ENCODE data around the gene IFIT3. TPM values are rescaled to one million over a fixed set of nuclear protein-coding genes. Genes with fewer than 3 reads are reported as not detected.
"Not testable (repeated sequence)": the region's sequence is repeated elsewhere in the genome, so short reads cannot be mapped to it uniquely, and the experiment has no call there.

Gene IFIT3
- total RNA-seq, 2 experiments from 2014 or later = 11.5 to 12.8 TPM

DNA sequence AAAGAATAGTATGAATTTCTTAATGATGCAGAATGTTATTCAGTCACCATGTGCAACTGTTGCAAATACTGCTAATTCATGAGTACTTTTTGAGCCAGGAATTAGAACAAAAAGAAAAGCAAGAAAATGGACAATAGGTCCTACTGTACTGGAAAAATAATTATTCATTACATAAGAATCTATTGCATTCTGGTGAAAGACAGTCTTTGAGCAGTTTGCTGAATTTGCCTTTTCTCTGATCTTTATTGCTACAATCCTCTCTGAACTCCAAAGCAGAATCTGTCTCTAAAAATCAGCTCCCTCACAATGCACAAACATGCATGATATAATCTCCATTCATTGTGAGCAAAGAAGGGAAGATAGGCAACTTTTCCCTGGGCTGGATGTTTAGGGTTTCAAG lies 13.1 kb upstream of the IFIT3 start:
- H3K27ac ChIP-seq (ENCODE audit: low read depth in 1 of 2, low read length in 2 of 2) = no peak overlapping the region
- DNase-seq = no peak
- no peak overlapping the region for H3K4me3 ChIP-seq (ENCODE audit: low read length)
- Mint-ChIP-seq H3K4me1 (ENCODE audit: low read depth) (peaks cover 6% of the 10 kb centered on the region), H3K36me3 (ENCODE audit: low read depth) (peaks cover 6% of the 10 kb centered on the region), H3K27me3 (no peaks in the 10 kb centered on the region), H3K4me3 (no peak overlapping the region), H3K27ac (no peak overlapping the region), H3K9me3 (no peaks in the 10 kb centered on the region)
- no peaks in the 10 kb centered on the region for H3K27me3 ChIP-seq (ENCODE audit: control insufficient read depth in 1 of 2, insufficient read depth in 2 of 2, low read length in 2 of 2)
- H3K9me3 ChIP-seq (ENCODE audit: control insufficient read depth in 1 of 2, insufficient read depth in 1 of 2, low read length in 2 of 2) = no peaks in the 10 kb centered on the region
- peaks cover 5% of the 10 kb centered on the region for H3K4me1 ChIP-seq (ENCODE audit: insufficient read depth, low read length)
- intact Hi-C loops (cut with DNase I, micrococcal nuclease) = no loop called here
- TF ChIP-seq, protein P1, sequence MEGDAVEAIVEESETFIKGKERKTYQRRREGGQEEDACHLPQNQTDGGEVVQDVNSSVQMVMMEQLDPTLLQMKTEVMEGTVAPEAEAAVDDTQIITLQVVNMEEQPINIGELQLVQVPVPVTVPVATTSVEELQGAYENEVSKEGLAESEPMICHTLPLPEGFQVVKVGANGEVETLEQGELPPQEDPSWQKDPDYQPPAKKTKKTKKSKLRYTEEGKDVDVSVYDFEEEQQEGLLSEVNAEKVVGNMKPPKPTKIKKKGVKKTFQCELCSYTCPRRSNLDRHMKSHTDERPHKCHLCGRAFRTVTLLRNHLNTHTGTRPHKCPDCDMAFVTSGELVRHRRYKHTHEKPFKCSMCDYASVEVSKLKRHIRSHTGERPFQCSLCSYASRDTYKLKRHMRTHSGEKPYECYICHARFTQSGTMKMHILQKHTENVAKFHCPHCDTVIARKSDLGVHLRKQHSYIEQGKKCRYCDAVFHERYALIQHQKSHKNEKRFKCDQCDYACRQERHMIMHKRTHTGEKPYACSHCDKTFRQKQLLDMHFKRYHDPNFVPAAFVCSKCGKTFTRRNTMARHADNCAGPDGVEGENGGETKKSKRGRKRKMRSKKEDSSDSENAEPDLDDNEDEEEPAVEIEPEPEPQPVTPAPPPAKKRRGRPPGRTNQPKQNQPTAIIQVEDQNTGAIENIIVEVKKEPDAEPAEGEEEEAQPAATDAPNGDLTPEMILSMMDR (IDR thresholded peaks at IDR 0.05) = no peak
- ATAC-seq (ENCODE audit: poor library complexity) = no peak
- POLR2A ChIA-PET = no interaction called here
- CTCF ChIA-PET = no interaction called here
- no peaks in the 10 kb centered on the region for H3K36me3 ChIP-seq (ENCODE audit: insufficient read depth, low read length)

DNA sequence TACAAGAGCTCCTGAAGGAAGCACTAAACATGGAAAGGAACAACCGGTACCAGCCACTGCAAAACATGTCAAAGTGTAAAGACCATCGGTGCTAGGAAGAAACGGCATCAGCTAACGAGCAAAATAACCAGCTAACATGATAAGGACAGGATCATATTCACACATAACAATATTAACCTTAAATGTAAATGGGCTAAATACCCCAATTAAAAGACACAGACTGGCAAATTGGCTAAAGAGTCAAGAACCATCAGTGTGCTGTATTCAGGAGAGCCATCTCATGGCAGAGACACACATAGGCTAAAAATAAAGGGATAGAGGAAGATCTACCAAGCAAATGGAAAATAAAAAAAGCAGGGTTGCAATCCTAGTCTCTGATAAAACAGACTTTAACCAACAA lies 9.8 kb upstream of the IFIT3 start:
- H3K4me1 Mint-ChIP-seq (ENCODE audit: low read depth); H3K9me3 Mint-ChIP-seq; DNase-seq; H3K4me1 ChIP-seq (ENCODE audit: insufficient read depth, low read length); H3K27me3 ChIP-seq (ENCODE audit: control insufficient read depth in 1 of 2, insufficient read depth in 2 of 2, low read length in 2 of 2); H3K4me3 Mint-ChIP-seq; POLR2A ChIA-PET; H3K36me3 ChIP-seq (ENCODE audit: insufficient read depth, low read length); H3K4me3 ChIP-seq (ENCODE audit: low read length); H3K36me3 Mint-ChIP-seq (ENCODE audit: low read depth); H3K27ac ChIP-seq (ENCODE audit: low read depth in 1 of 2, low read length in 2 of 2); intact Hi-C loops (cut with DNase I, micrococcal nuclease); H3K27ac Mint-ChIP-seq; H3K27me3 Mint-ChIP-seq; CTCF ChIA-PET; H3K9me3 ChIP-seq (ENCODE audit: control insufficient read depth in 1 of 2, insufficient read depth in 1 of 2, low read length in 2 of 2); ATAC-seq (ENCODE audit: poor library complexity): not testable (repeated sequence)

DNA sequence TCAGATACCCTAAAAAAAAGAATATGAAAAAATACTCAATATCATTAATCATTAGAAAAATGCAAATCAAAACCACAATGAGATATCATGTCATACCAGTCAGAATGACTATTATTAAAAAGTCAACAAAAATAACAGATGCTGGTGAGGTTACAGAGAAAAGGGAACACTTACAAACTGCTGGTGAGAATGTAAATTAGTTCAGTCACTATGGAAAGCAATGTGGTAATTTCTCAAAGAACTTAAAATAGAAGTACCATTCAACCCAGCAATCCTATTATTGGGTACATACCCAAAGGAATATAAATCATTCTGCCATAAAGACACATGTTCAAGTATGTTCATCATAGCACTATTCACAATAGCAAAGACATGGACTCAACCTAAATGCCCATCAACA lies 2.7 kb upstream of the IFIT3 start:
- H3K27ac ChIP-seq (ENCODE audit: low read depth in 1 of 2, low read length in 2 of 2); H3K4me3 ChIP-seq (ENCODE audit: low read length); H3K9me3 Mint-ChIP-seq; DNase-seq; H3K36me3 Mint-ChIP-seq (ENCODE audit: low read depth); ATAC-seq (ENCODE audit: poor library complexity); CTCF ChIA-PET; H3K36me3 ChIP-seq (ENCODE audit: insufficient read depth, low read length); POLR2A ChIA-PET; H3K9me3 ChIP-seq (ENCODE audit: control insufficient read depth in 1 of 2, insufficient read depth in 1 of 2, low read length in 2 of 2); H3K27me3 ChIP-seq (ENCODE audit: control insufficient read depth in 1 of 2, insufficient read depth in 2 of 2, low read length in 2 of 2); H3K27ac Mint-ChIP-seq; intact Hi-C loops (cut with DNase I, micrococcal nuclease); H3K27me3 Mint-ChIP-seq: not testable (repeated sequence)
- Mint-ChIP-seq H3K4me3 (peak overlapping the region; percentile 4), H3K4me1 (ENCODE audit: low read depth) (peaks cover 26% of the 10 kb centered on the region)
- peaks cover 20% of the 10 kb centered on the region for H3K4me1 ChIP-seq (ENCODE audit: insufficient read depth, low read length)

DNA sequence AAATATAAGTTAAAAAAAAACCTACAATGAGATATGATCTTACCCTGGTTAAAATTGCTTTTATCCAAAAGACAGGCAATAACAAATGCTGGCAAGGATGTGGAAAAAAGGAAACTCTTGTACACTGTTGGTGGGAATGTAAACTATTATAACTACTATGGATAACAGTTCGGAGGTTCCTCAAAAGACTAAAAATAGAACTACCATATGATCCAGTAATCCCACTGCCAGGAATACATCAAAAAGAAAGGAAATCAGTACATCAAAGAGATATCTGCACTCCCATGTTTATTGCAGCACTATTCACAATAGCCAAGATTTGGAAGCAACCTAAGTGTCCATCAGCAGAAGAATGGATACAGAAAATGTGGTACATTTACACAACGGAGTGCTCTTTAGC lies 1.9 kb upstream of the IFIT3 start:
- CTCF ChIA-PET; H3K36me3 ChIP-seq (ENCODE audit: insufficient read depth, low read length); H3K4me3 ChIP-seq (ENCODE audit: low read length); H3K27me3 Mint-ChIP-seq; intact Hi-C loops (cut with DNase I, micrococcal nuclease); ATAC-seq (ENCODE audit: poor library complexity); H3K9me3 Mint-ChIP-seq; H3K27ac ChIP-seq (ENCODE audit: low read depth in 1 of 2, low read length in 2 of 2); H3K36me3 Mint-ChIP-seq (ENCODE audit: low read depth); POLR2A ChIA-PET; H3K9me3 ChIP-seq (ENCODE audit: control insufficient read depth in 1 of 2, insufficient read depth in 1 of 2, low read length in 2 of 2); DNase-seq; H3K27ac Mint-ChIP-seq; H3K27me3 ChIP-seq (ENCODE audit: control insufficient read depth in 1 of 2, insufficient read depth in 2 of 2, low read length in 2 of 2): not testable (repeated sequence)
- peaks cover 27% of the 10 kb centered on the region for H3K4me1 ChIP-seq (ENCODE audit: insufficient read depth, low read length)
- H3K4me3 Mint-ChIP-seq = peak overlapping the region; percentile 3
- H3K4me1 Mint-ChIP-seq (ENCODE audit: low read depth) = peaks cover 33% of the 10 kb centered on the region

DNA sequence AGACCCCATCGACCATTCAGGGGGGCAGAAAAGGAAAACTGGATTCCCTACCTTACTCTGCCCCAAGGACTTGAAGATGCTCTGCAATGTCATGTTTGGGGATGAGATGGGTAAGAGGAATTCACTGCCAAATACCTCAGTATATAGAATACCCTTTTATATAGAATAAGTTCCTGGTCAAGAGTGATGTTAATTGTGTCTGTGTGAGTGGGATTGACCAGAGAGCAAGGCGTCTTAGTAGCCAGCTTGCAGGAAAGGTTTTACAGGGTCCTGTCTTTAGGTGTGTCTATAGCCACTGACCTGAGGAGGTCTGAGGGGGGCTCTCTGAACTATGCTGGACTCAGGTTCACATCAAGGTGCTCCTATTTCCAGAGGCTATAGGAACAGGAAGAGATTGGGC lies 1.4 kb downstream of the IFIT3 start:
- DNase-seq = no peak
- intact Hi-C loops (cut with DNase I, micrococcal nuclease) = no loop called here
- Histone ChIP-seq H3K27ac (ENCODE audit: low read depth in 1 of 2, low read length in 2 of 2) (no peak overlapping the region), H3K9me3 (ENCODE audit: control insufficient read depth in 1 of 2, insufficient read depth in 1 of 2, low read length in 2 of 2) (no peaks in the 10 kb centered on the region), H3K4me1 (ENCODE audit: insufficient read depth, low read length) (peaks cover 58% of the 10 kb centered on the region), H3K4me3 (ENCODE audit: low read length) (no peak overlapping the region), H3K36me3 (ENCODE audit: insufficient read depth, low read length) (no peaks in the 10 kb centered on the region), H3K27me3 (ENCODE audit: control insufficient read depth in 1 of 2, insufficient read depth in 2 of 2, low read length in 2 of 2) (no peaks in the 10 kb centered on the region)
- Mint-ChIP-seq H3K4me3 (peak overlapping the region; percentile 86), H3K36me3 (ENCODE audit: low read depth) (peaks cover 5% of the 10 kb centered on the region), H3K4me1 (ENCODE audit: low read depth) (peaks cover 58% of the 10 kb centered on the region), H3K9me3 (no peaks in the 10 kb centered on the region), H3K27me3 (no peaks in the 10 kb centered on the region), H3K27ac (peak overlapping the region; percentile 63)
- ATAC-seq (ENCODE audit: poor library complexity) = no peak
- TF ChIP-seq, protein P1 (IDR thresholded peaks at IDR 0.05) = no peak
- ChIA-PET CTCF (no interaction called here), POLR2A (no interaction called here)

DNA sequence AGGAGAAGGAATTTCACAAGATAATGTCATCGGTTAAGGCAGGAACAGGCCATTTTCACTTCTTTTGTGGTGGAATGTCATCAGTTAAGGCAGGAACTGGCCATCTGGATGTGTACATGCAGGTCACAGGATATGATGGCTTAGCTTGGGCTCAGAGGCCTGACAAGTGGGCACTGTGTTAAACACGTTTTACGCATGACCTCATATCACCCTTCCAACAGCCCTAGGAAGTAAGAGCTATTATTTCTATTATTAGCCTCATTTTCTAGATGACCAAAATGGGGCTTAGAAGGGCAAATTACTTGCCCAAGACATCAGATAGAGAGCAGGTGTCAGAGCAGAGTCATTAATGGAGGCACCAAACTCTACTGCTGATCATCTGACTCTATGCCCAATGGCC lies 2.2 kb downstream of the IFIT3 start:
- H3K9me3 ChIP-seq (ENCODE audit: control insufficient read depth in 1 of 2, insufficient read depth in 1 of 2, low read length in 2 of 2); H3K36me3 ChIP-seq (ENCODE audit: insufficient read depth, low read length); H3K9me3 Mint-ChIP-seq; CTCF ChIA-PET; H3K4me3 ChIP-seq (ENCODE audit: low read length); ATAC-seq (ENCODE audit: poor library complexity); H3K27me3 ChIP-seq (ENCODE audit: control insufficient read depth in 1 of 2, insufficient read depth in 2 of 2, low read length in 2 of 2); DNase-seq; H3K36me3 Mint-ChIP-seq (ENCODE audit: low read depth); POLR2A ChIA-PET; H3K27me3 Mint-ChIP-seq; H3K27ac ChIP-seq (ENCODE audit: low read depth in 1 of 2, low read length in 2 of 2): not testable (repeated sequence)
- peak overlapping the region; percentile 55 for H3K4me3 Mint-ChIP-seq
- intact Hi-C loops (cut with DNase I, micrococcal nuclease) = loop anchor here in 1 of 2 experiments (2.0 kb wide), 1 partner anchor 23 kb away; no protein-coding TSS in a partner anchor
- peak overlapping the region; percentile 90 for H3K27ac Mint-ChIP-seq
- H3K4me1 ChIP-seq (ENCODE audit: insufficient read depth, low read length) = peaks cover 66% of the 10 kb centered on the region
- H3K4me1 Mint-ChIP-seq (ENCODE audit: low read depth) = peaks cover 63% of the 10 kb centered on the region
